Activated B cell treated with CpG ODN at 0.5 μM for 24 hours (primary cell): ENCODE measurements around the gene HMOX2. TPM values are rescaled to one million over a fixed set of nuclear protein-coding genes. Genes with fewer than 3 reads are reported as not detected.

Source experiments
- ATAC-seq: fragments of 200-7000 bp; cut with Tn5 transposase; one replicate; pipeline ENCODE4 v1.10.0; 2021; ENCODE audit warnings: low read depth, mild to moderate bottlenecking, moderate library complexity
- CTCF ChIA-PET: fragments of 350-600 bp; sonication (Branson Sonifier 250); formaldehyde crosslinking; loops from one replicate; lab custom pipeline; 2021; ENCODE audit warnings: antibody characterized with exemption; lab: Charles Lee
- POLR2A ChIA-PET: fragments of 350-600 bp; sonication (Branson Sonifier 250); formaldehyde crosslinking; loops from one replicate; lab custom pipeline; 2021; ENCODE audit warnings: antibody characterized with exemption; lab: Charles Lee
- DNase-seq: peaks from one replicate; pipeline ENCODE4 v3.0.0; 2022
- H3K27ac Mint-ChIP-seq: one replicate; pipeline ENCODE4 v1.8.0; 2020; ENCODE audit warnings: mixed read lengths
- H3K27me3 Mint-ChIP-seq: one replicate; pipeline ENCODE4 v1.8.0; 2021; ENCODE audit warnings: mixed read lengths
- H3K36me3 Mint-ChIP-seq: one replicate; pipeline ENCODE4 v1.8.0; 2021; ENCODE audit warnings: low read depth, mixed read lengths
- H3K4me1 Mint-ChIP-seq: one replicate; pipeline ENCODE4 v1.8.0; 2021; ENCODE audit warnings: mixed read lengths
- H3K4me3 Mint-ChIP-seq: one replicate; pipeline ENCODE4 v1.8.0; 2020; ENCODE audit warnings: mild to moderate bottlenecking, mixed read lengths
- H3K9me3 Mint-ChIP-seq: one replicate; pipeline ENCODE4 v1.8.0; 2020; ENCODE audit warnings: mixed read lengths
- intact Hi-C: fragments of 100-400 bp; cut with micrococcal nuclease; formaldehyde crosslinking; loops from one replicate; pipeline ENCODE4 v1.15.1; 2024
- total RNA-seq: library from RNA; stranded (reverse); gene quantifications from 2 replicates; pipeline ENCODE4 v1.2.3, GENCODE V29; 2022
- TF ChIP-seq, protein P1 (sequence below): fragments of 200-600 bp; IDR thresholded peaks from one replicate; pipeline ENCODE4 v1.8.0; 2022; ENCODE audit warnings: antibody characterized with exemption, mild to moderate bottlenecking

HMOX2 gene
- total RNA-seq, 1 donor from 2014 or later, result 32.1 TPM

DNA sequence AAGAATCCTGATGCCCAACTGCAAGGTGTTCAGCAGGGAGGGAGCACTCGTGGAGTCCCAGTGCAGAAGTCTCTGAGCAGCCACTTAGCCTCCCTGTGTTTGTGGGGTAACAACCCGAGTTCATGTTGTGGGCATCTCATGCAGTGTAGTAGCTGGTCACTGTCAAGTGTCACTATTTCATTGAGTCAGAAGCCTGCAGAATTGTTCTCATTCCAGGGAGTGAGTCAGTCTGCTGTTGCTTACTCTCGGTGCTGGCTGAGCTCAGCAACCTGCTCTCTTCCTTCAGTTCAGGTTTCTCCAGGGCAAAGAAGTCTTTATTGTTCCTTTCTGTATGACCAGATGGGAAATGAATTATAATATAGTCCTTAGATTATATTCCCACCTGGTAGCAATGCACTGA lies 24.1 kb downstream of the HMOX2 start:
- CTCF ChIA-PET, result interaction anchor here (0.7 to 1.2 kb wide), 2 partner anchors 67 to 97 kb away, joined by 3 read pairs; no protein-coding TSS in a partner anchor
- no peak overlapping the region for H3K4me3 Mint-ChIP-seq

DNA sequence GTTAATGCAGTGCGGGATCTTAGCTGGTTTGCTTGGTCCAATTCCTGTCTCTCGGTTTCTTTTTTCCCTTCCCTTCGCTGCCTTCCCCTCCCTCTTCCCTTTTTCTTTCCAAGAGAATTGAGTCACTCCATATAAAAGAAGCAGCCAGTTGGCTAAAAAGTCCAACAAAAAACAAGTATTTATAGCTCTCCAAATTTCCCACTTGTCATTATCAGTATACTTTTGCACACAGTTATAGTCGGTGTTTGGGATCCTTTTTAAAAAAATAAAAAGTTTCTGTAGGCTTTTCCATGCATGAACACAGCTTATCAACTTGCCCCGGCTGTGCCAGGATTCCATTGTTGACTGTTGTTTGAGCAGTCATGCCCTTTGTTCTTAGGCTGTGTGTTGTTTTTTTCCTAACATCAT lies 24.9 kb downstream of the HMOX2 start:
- Mint-ChIP-seq H3K27me3 (no peaks in the 10 kb centered on the region), H3K27ac (no peak overlapping the region), H3K9me3 (no peaks in the 10 kb centered on the region), H3K4me3 (no peak overlapping the region), H3K36me3 (peaks cover 13% of the 10 kb centered on the region), H3K4me1 (peaks cover 39% of the 10 kb centered on the region)
- ChIA-PET CTCF (interaction anchor here (1.2 kb wide), 1 partner anchor 98 kb away, joined by 3 read pairs; no protein-coding TSS in a partner anchor), POLR2A (interaction anchor here (1.5 kb wide), 1 partner anchor 24 kb away, joined by 8 read pairs; the partner anchor contains the start of gene HMOX2)
- intact Hi-C loops, result no loop called here
- TF ChIP-seq, protein P1, sequence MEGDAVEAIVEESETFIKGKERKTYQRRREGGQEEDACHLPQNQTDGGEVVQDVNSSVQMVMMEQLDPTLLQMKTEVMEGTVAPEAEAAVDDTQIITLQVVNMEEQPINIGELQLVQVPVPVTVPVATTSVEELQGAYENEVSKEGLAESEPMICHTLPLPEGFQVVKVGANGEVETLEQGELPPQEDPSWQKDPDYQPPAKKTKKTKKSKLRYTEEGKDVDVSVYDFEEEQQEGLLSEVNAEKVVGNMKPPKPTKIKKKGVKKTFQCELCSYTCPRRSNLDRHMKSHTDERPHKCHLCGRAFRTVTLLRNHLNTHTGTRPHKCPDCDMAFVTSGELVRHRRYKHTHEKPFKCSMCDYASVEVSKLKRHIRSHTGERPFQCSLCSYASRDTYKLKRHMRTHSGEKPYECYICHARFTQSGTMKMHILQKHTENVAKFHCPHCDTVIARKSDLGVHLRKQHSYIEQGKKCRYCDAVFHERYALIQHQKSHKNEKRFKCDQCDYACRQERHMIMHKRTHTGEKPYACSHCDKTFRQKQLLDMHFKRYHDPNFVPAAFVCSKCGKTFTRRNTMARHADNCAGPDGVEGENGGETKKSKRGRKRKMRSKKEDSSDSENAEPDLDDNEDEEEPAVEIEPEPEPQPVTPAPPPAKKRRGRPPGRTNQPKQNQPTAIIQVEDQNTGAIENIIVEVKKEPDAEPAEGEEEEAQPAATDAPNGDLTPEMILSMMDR, result no peak
- ATAC-seq (no peak), DNase-seq (no peak)

More for the DNA sequence above, 24.1 kb downstream of the HMOX2 start:
- TF ChIP-seq, protein P1, result no peak
- H3K36me3 Mint-ChIP-seq, result peaks cover 13% of the 10 kb centered on the region
- H3K4me1 Mint-ChIP-seq, result peaks cover 31% of the 10 kb centered on the region
- H3K27ac Mint-ChIP-seq, result no peak overlapping the region
- no peak for DNase-seq
- H3K9me3 Mint-ChIP-seq, result no peaks in the 10 kb centered on the region
- intact Hi-C loops, result no loop called here
- no peak for ATAC-seq
- H3K27me3 Mint-ChIP-seq, result no peaks in the 10 kb centered on the region
- POLR2A ChIA-PET, result interaction anchor here (1.5 kb wide), 1 partner anchor 24 kb away, joined by 8 read pairs; the partner anchor contains the start of gene HMOX2

DNA sequence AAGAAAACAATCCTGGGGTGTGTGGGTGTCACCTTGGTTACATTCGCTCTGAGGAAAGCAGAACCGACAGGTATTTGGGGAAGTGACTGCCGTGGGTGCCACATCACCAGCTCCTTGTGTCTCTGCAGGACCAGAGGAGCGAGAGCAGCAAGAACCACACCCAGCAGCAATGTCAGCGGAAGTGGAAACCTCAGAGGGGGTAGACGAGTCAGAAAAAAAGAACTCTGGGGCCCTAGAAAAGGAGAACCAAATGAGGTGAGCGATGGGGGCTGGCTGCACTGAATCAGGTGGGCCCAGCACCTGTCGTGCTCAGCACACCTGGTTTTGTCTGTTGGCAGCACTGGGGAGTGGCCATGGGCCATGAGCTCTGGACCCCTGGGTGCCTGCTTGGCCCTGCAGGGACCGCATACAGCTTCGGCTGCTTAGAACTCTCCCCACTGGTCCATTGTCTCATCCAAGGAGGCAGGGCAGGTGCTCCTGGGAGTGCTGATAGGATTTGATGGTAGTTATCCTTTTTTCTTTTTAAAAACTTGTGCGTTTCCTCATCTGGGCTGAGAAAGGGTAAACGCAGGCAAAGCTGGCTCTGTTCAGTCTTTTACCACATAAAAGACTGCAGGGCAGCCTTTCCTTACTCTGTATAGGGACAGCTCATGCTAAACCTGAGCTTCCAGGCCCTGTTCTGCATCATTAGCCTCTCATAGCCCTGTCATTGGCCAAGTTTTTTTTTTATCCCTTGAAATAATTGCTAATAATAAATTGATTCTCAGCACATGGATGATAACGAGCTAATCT lies 29.4 kb downstream of the HMOX2 start:
- ATAC-seq (peak; percentile 95), DNase-seq (peak; percentile 63)
- ChIA-PET POLR2A (interaction anchor here (0.5 to 3.4 kb wide), 17 partner anchors 11 to 528 kb away, joined by 3 to 23 read pairs (median 4); partner anchors contain the start of genes CDIP1, CORO7, HMOX2 and MGRN1), CTCF (interaction anchor here (0.6 to 5.2 kb wide), 17 partner anchors 9 to 450 kb away, joined by 3 to 116 read pairs (median 5); partner anchors contain the start of genes ANKS3, CDIP1, DNAAF8 and HMOX2)
- intact Hi-C loops, result loop anchor here (1.0 to 5.0 kb wide), 10 partner anchors 29 to 587 kb away; partner anchors contain the start of genes CDIP1, GLYR1, HMOX2 and MGRN1
- TF ChIP-seq, protein P1, result no peak
- no peaks in the 10 kb centered on the region for H3K27me3 Mint-ChIP-seq
- peak overlapping the region; percentile 93 for H3K27ac Mint-ChIP-seq
- peak overlapping the region; percentile 29 for H3K4me3 Mint-ChIP-seq
- no peaks in the 10 kb centered on the region for H3K9me3 Mint-ChIP-seq
- H3K36me3 Mint-ChIP-seq, result peaks cover 30% of the 10 kb centered on the region
- H3K4me1 Mint-ChIP-seq, result peaks cover 42% of the 10 kb centered on the region

DNA sequence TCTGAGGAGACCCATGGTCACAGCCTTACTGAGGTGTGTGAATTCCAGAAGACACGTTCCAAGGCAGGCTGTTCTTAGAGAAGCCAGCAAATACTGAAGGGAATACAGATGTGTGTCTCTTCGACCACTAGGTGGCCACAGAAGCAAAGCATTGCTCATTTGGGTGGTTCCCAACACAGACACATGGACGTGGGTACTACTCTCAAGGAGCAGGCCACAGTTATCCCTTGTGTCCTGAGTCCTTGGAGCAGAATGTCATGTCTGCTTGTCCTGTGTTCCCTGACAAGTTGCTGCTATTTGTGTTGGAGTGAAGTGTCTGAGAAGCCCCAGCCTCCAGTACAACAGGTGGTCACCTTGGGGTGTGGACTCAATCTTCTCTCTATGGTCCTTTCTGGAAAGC lies 30.3 kb downstream of the HMOX2 start:
- TF ChIP-seq, protein P1, result peak; percentile 46
- peaks cover 40% of the 10 kb centered on the region for H3K4me1 Mint-ChIP-seq

More for the DNA sequence above, 30.3 kb downstream of the HMOX2 start:
- ChIA-PET POLR2A (interaction anchor here (0.5 to 3.4 kb wide), 9 partner anchors 20 to 118 kb away, joined by 3 to 21 read pairs (median 12); partner anchors contain the start of genes CDIP1, MGRN1 and NMRAL1), CTCF (interaction anchor here (0.7 to 5.2 kb wide), 12 partner anchors 12 to 144 kb away, joined by 3 to 116 read pairs (median 8); partner anchors contain the start of genes HMOX2, MGRN1 and UBALD1)
- peaks cover 38% of the 10 kb centered on the region for H3K36me3 Mint-ChIP-seq
- intact Hi-C loops, result loop anchor here (1.0 to 5.0 kb wide), 10 partner anchors 30 to 586 kb away; partner anchors contain the start of genes CDIP1, GLYR1, HMOX2 and MGRN1
- no peaks in the 10 kb centered on the region for H3K9me3 Mint-ChIP-seq
- H3K27me3 Mint-ChIP-seq, result no peaks in the 10 kb centered on the region
- ATAC-seq (peak; percentile 39), DNase-seq (peak; percentile 31)
- H3K4me3 Mint-ChIP-seq, result peak overlapping the region; percentile 29
- H3K27ac Mint-ChIP-seq, result peak overlapping the region; percentile 93
